Right kidney (tissue), 1 donor: ENCODE results near the gene TOM1.
"Not testable (repeated sequence)": the region's sequence is repeated elsewhere in the genome, so short reads cannot be mapped to it uniquely, and the experiment has no call there.

Experiments
- DNase-seq: peaks from one replicate; pipeline ENCODE4 v3.0.0-alpha.2; 2016

TOM1 gene

DNA sequence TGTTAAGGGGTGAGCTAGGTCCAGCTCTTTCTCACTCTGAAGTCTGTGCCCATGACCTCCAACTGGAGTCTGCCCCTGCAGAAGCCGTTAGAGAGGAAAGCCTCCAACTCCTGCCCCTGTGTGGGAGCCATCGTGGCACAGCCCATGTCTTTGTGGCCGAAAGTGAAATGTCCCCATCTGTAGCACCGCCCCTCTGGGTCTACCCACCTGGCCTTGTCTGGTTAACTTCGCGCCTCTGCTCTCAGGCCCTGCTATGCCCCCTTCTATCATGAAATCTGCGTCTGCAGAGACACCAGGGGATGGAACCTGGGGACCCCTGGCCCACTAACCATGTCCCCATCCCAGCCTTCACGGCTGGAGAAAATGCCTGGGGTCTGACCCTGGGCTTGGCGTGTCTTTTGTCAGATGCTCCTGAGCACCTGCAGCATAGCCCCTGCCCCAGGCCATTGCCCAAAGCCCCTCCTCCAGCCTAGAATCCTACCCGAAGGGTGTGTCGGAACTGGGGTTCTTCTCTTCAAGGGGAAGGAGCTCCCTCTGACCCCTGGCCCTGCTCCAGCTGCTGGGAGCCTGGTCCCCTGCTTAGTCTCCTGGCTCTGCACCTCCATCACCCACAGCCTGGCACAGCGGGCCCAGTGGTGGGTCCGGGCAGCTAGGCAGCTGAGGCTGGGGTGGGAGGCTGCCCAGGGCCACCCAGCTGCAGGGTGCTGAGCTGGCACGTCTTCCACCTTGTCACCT is 45.4 kb downstream of the TOM1 start:
- DNase-seq = no peak

DNA sequence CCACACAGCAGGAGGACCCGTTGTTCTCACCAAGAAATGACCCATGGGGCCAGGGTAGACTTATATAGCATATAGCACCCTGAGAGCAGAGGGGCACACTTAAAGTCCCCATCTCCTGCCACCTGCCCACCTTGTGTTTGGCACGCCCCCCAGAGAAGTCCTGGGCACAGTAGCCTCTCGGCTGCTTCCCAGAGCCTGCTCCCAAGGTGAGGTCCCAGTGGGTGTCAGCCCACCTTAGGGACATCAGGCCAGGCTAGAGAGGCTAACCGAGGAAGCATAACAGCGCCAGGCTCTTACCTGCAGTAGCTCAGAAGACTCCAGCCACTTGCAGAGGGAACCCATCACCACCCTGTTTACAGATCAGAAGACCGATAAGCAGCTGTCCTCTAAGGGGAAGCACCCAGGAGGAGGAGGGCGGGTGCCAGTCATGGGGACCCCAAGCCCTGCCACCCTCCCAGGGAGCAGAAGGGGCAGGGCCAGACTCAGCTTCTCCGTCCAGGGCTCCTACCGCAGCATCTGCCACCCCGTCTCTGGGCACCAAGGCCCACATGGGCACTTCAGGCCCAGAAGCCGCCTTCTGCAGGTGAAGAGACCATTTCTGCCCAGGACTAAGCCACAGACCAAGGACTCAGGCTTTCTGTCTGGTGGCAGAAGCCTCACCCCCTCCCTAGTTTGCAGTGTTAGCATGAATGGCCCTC is 46.3 kb downstream of the TOM1 start:
- no peak for DNase-seq

DNA sequence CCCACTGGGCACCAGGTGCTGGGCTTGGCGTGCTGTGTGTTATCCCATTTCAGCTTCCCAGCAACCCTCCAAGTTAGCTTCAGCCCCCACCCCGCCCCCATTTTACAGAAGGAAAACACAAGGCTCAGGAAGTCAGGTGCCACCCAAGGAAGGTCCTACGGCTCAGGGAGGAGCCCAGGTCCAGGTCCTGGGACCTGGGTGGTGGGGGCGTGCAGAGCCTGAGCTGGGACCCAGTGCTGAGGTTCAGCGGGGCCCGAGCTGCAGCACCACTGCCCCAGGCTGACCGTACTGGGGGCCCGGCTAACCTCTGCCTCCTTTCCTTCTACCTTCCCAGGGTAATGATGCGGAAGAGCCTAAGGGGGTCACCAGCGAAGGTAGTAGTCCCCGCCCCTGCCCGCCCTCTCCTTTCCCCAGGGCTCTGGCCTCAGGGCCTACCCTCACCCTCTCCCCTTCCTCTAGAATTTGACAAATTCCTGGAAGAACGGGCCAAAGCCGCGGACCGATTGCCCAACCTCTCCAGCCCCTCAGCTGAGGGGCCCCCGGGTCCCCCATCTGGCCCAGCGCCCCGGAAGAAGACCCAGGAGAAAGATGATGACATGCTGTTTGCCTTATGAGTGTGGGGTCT is 47.0 kb downstream of the TOM1 start:
- no peak for DNase-seq

DNA sequence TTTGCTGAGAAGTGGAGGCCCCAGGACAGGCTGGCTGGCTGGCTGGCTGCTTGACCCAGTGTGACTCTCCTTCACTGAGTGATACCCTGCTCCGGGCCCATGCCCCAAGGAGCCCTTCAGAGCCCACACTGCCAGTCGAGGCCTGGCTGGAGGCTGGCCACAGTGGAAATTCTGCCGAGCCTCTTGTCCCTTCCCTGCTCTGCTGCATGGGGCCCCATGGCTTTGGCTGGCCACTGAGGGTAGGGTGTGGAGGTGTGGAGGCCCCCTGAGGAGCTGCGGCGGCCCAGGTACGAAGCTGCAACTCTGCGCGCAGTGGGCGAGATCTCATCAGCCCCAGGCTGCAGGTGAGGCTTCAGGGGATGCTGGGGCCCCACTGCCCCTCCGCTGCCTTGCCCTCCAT is 47.8 kb downstream of the TOM1 start:
- no peak for DNase-seq

DNA sequence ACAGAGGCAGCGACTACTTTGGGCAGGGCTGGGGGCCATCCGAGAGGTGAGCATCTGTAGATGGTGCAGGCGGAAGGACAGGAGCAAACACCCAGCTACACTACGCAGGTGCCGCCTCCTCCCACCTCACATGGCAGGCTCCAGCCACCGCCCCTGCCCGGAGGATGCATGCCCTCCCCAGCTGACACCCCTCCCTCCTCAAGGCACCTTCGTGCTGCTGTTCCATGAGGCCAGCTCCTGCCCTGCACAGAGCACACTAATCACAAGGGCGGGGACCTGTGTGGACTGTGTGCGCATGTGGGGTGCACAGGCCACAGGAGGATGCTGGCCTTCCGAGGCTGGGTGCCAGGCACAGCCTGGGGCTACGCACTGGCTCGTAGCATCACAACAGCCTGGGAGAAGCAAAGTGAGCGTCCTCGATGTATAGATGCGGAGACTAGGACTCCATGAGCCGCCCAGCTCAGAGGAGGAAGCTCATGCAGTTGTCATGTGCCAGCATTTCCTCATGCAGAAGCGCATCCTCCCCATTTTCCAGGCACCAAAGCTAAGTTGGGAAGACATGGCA is 48.4 kb downstream of the TOM1 start:
- no peak for DNase-seq

DNA sequence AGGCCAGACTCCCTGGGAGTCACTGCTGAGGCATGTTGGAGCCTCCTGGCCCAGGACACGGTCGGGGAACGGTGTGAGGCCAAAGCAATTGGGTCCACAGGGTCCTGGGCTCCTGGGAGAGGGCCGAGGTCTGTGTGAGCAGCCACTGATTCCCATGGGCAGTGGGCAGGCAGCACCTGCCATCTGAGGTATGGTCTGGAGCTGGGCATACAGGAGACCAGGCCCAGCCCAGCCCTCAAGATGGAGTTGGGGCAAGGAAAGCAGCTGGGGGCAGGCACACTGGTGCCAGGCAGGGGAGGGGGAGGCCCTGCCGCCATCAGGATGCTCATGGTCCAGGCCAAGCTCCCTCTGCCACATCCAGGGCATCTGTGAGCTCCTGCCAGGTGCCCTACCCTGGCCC is 49.0 kb downstream of the TOM1 start:
- no peak for DNase-seq

DNA sequence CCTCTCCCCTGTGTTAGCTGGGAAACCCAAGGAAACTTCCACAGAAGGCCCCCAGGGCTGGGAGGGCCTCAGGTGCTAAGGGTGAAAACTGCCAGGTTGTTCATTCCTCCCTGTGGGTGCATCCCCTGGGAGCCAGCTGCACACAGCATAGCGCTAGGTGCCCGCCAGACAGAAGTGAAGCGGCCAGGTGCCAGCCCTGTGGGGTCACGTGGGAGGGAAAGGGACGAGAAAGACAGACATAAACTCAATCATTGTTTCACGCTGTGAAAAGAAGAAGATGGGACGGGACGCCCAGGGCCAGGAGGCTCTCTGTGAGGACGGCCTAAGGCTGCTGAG is 49.6 kb downstream of the TOM1 start:
- DNase-seq = peak; percentile 49

DNA sequence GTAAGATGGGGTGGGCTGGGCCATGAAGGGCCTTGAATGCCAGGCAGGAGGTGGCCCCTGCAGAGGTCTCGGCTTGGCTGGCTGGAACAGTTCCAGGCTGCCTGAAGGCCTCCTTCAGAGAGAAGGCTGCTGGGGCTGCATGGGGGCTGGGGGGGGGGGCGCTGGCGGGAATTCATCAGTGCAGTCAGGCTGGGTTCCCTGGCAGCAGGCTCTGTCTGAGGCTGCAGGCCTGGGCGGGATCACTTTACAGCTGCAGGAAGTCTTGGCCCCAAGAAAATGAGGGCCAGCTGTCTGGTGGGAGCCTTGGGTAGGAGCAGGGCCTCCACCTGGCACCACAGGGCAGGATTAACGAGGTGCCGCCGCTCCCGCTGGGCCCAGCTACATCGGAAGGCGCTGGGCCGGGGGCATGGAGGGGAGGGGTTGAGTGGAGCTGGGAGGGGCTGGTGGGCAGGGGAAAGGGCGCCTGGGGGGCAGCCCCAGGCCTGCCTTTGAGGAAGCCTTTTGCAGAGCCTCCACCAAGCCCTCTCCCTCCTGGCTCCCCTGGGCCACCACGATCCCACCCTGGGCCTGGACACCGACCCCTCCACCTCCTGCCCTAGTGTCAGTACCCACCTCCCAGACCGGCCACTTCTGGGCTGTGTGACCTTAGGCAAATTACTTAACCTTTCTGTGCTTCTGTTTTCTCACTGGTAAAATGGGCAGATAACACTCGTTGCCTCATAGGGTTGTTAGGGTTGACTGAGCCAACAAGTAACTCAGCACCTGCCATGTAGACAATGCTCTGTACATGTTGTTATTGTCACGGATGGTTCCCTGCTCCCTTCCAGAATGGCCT is 50.2 kb downstream of the TOM1 start:
- DNase-seq = peak; percentile 36

DNA sequence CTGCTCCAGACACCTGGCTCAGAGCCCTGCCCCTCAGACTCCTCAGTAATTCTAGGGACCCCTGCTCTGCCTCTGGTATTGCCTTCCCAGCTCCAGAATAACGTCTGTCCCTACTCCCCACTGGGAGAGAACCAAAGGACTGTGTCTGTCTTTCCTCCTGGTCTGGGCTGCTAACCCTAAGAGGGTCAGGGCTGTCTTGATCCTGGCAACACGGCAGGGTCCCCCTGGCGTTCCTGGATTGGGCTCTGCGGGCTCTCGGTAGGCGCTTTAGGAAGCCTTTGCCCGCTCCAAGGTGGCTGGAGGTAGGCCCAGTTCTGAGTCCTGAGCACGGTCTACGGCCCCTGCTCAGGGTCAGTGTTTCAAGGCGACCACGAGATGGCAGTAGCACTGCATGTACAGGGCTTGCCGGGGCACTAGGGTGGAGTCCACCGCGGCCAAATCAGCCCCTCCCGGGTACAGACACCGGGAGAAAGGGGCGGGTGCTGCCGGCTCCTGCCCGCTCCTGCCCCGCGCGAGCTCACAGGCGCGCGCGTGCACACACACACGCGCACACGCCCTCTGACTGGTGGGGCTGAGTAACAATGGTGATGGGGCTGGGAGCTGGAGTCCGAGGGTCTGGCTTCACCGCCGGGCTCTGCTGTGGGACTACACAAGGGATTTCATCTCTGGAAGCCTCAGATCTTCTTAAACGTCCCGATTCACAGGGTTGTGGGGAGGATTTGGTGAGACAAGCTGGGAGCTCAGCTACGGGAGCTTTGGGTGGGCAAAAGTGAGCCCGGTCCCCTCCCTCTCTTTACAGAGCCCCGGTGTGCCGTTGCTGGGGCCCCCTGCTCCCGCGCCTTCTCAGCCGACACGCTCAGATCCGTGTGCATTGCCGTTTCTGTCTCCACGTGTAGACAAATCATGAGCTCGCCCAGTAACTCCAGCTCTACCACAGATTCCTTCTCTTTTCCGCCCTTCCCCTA is 51.1 kb downstream of the TOM1 start:
- DNase-seq = peak; percentile 95

DNA sequence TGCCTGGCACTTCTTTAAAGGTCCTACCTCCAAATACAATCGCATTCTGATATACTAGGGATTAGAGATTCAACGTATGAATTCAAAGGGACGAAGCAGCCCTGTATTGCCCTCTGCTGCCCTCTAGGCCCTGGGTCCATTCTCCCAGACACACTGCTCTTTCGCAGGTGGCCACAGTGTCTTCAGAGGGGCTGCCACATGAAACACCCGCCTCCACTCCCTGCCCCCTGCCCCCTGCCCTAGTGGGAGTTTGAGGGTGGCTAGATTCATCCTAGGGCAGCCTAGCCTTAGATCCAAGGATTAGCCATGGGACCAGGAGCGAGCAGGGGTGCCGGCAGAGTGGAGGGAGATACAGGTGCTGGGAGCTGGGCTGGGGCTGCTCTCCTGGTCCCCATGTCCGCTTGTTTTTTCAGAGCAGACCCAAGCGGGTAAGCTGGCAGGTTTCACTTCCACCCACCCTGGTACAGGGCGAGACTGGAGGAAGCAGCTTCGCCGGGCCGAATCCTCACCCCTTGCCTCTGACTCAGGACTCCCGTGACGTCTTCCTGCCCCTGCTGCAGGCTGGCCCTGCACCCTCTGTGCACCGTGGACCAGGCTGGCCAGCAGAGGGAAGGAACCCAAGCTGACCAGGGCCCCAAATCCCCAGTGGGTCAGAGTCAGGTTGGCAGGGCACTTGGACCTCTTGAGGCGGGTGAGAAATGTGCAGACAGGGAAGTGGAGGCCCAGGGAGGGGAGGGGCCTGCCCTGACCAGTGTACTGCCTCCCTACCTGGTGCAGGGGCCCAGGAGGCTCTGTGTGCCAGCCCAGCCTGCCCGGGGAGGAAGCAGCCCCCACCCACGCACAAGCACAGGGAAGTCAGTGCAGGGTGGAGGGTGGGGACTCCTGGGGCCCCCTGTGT is 52.8 kb downstream of the TOM1 start:
- DNase-seq = no peak

DNA sequence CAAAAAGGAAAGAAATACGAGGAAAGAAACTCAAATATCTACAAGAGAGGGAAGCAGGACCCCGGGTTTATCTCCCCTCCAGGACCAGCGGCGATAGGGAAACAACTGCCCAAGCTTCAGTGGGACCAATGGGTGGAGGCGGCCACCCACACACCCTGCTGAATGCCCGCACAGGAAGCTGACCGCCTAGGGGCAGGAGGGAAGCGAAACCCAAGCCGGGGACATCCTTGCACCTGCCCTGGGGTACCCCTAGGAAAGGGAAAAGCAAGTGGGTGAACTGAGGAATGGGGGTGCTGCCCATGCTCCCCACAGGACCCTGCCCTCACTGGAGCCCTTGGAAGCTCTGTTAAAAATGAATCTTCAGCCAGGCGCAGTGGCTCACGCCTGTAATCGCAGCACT is 53.6 kb downstream of the TOM1 start:
- DNase-seq = no peak

DNA sequence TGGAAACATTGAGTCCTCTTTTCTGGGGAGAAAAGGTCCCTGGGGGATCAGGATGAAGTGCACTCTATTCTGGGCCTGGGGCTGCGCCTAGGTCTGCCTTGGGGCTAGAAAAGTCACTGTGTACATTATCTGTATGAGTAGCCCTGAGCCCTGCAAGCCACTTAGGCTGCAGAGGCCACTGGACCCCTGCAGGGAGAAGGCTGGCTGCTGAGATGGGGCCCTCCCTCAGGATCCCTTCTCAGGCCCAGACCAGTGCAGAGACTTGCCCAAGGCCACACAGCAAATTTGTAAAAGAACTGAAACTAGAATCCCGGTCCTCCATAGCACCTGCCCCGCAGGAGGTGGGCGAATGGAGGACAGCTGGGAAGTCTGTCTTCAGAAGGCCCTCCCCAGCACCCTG is 54.4 kb downstream of the TOM1 start:
- no peak for DNase-seq

DNA sequence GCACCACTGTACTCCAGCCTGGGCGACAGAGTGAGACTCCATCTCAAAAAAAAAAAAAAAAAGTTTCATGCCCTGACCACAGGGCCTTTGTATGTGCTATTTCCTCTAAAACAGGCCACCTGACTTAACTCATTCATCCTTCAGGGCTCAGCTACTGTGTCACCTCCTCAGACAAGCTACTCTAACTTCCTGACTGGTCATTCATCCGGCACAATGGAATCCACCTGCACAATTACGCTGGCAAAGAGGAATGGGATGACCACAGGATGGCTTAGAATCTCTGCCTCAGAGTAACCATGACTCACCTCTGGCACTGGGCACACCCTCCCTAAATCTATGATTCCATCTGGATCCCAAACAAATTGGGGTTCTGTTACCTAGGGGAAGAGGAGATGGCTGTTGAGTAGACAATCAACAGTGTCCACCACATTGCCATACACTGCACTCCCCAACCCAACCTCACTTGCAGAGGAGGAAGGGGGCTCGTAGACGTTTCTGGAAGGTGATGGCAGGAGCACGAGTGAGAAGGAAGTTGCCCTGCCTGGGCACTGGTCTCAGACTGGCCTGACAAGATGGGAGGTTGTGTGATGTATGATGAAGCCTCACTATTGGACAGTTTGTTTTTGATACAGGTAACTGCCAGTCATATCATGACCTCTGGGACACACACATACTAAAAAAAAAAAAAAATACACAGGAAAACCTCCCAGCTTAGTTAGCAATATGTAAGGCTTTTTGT is 58.4 kb downstream of the TOM1 start:
- no peak for DNase-seq

DNA sequence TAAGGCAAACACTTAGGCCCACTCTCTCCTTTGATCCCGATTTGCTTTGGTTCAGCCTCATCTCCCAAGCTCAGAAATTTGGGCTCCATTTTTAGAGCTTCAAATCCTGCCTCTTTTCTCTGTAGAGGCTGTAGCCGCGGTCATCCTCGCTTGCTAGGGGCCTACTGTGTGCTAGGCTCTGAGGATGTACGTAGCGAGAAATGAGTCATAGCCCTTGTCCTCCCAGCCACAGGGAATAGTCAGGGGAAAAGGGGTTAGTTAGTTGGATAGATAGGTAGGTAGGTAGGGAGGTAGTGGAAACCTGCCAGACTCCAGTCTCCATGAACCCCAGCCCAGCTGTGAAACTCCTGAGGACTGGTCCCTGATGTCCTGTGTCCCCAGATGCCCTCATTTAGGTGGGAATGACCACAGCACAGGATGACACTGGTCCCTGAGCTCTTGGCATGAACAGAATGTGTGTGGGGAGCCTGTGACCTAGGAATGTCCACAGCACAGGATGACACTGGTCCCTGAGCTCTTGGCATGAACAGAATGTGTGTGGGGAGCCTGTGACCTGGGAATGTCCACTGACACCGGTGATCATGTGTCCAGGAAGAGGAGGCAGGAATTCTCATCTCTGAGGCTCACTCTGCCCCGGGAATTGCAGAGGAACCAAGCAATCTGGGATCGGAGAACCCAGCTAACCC is 59.8 kb downstream of the TOM1 start:
- DNase-seq = no peak

DNA sequence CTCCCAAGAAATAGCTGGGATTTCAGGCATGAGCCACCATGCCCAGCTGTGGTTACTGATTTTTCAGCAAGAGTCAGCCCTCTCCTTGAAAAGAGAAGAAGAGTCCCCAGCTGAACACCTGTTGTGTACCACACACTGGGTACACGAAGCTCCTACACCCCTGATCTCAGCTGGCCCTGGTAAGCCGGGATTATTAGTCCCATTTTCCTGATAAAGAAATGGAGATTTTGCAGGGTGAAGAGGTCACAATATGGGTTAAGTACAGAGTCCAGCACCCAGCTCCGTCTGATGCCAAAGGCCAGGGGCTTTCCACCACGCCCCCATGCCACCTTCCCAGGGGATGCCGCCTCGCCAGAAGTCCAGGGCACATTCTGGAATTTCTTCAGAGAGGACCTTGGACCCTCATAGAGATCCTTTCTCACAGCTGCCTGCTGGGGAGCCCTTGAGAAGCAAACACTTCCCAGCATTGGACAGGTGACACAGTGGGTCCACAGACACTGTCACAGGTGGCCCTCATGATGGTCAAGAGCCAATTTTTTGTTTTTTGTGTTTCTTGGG is 61.4 kb downstream of the TOM1 start:
- DNase-seq = no peak

DNA sequence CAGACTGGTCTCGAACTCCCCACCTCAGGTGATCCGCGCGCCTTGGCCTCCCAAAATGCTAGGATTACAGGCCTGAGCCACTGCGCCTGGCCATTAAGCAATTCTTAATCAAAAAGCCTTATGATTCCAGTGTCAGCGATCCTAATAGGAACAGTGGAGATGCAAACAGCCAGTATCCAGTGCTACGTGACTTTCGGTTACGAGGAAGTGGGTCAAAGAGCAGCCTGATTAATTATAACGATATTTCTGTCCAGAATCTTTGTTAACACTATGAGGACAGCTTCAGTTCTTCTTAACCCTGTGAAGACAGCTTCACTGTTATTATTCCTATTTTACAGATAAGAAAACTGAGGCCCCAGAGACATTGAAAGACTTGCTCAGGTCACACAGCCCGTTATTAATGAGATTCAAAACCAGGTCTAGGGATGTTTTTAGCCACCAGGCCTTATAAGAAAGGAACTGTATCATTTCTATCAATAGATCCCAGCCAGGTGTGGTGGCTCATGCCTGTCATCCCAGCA is 63.9 kb downstream of the TOM1 start:
- no peak for DNase-seq

DNA sequence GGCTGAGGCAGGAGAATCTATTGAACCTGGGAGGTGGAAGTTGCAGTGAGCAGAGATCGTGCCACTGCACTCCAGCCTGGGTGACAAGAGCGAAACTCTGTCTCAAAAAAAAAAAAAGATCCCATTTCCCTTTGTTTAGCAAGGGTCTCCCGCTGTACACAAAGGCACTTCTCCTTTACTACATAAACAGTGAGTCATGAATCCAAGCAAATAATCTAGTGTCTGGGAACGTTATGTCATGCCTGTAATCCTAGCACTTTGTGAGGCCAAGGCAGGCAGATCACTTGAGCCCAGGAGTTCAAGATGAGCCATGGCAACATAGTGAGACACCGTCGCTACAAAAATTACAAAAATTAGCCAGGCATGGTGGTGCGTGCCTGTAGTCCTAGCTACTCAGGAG is 64.5 kb downstream of the TOM1 start:
- not testable (repeated sequence) for DNase-seq

DNA sequence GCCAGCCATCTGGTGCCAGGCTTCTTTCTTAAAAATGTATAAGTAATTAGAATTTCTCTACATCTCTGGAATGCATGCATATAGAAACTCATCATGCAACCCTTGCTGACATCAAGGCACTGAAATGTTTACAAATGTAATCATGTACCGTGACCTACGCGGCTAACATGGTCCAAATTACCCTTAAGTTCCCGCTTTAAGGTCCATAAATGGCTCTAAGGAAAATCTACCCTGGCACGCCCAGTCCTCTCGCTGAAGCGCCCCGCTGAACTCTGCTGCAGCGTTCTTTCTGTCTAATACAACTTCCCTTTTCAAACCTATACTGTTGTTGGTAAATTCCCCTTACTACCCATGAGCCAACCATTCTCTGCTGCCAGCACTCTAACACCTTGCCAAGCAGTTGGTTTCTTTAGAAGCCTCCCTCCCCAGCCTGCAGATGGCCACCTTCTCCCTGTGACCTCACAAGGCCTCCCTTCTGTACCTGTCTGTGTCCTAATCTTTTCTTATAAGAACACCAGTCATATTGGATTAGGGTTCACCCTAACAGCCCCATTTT is 67.7 kb downstream of the TOM1 start:
- DNase-seq = no peak
